C4-2B (cell line): Measurements from ENCODE around the gene FARSB.

Source experiments
- ZFX ChIP-seq: fragments of 450-650 bp; IDR thresholded peaks from 2 replicates; pipeline ENCODE4 v1.6.1; 2017
- TF ChIP-seq, protein P1 (sequence below): fragments of 450-650 bp; conservative IDR thresholded peaks from 2 replicates; pipeline ENCODE4 v1.5.1; 2017; ENCODE audit warnings: mild to moderate bottlenecking

DNA sequence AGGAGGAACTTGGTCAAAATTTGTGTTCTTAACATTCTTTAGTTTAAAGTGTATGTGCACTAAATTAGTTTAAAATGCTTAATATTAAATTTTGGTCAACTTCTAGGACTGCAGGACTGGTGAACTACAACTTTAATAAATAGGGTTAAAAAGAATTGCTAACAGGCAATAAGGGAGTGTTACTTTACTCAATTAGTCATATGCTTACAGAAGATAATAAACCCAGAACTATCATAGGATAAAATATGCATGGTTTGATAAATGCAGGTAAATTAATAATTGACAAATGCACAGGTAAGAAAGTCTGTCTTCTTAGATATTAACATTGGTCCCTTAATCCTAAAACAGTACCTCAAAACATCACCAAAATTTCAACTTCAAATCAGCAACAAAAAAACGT lies 20.6 kb downstream of the FARSB start:
- TF ChIP-seq, protein P1, sequence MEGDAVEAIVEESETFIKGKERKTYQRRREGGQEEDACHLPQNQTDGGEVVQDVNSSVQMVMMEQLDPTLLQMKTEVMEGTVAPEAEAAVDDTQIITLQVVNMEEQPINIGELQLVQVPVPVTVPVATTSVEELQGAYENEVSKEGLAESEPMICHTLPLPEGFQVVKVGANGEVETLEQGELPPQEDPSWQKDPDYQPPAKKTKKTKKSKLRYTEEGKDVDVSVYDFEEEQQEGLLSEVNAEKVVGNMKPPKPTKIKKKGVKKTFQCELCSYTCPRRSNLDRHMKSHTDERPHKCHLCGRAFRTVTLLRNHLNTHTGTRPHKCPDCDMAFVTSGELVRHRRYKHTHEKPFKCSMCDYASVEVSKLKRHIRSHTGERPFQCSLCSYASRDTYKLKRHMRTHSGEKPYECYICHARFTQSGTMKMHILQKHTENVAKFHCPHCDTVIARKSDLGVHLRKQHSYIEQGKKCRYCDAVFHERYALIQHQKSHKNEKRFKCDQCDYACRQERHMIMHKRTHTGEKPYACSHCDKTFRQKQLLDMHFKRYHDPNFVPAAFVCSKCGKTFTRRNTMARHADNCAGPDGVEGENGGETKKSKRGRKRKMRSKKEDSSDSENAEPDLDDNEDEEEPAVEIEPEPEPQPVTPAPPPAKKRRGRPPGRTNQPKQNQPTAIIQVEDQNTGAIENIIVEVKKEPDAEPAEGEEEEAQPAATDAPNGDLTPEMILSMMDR = no peak
- no peak for TF ChIP-seq ZFX
